DOHH2 (cell line): ENCODE results near the gene DAPK2.

ENCODE experiments used
- H3F3A ChIP-seq: fragments of 200-600 bp; sonication (generic), shearing (Covaris generic); 2 replicates; pipeline ENCODE4 v1.6.0; 2016; ENCODE audit warnings: antibody characterized with exemption, mild to moderate bottlenecking; ENCODE audit not compliant: control insufficient read depth, insufficient read depth
- H3K27ac ChIP-seq: fragments of 200-600 bp; sonication (generic); 2 replicates; pipeline ENCODE4 v1.5.1; 2014; ENCODE audit warnings: low read depth, mild to moderate bottlenecking, low read length, moderate library complexity
- H3K27me3 ChIP-seq: fragments of 200-600 bp; sonication (generic); 2 replicates; pipeline ENCODE4 v1.6.1; 2014; ENCODE audit warnings: mild to moderate bottlenecking, low read length, mixed read lengths; ENCODE audit not compliant: control insufficient read depth
- H3K36me3 ChIP-seq: fragments of 200-600 bp; sonication (generic); 2 replicates; pipeline ENCODE4 v1.6.1; 2014; ENCODE audit warnings: mild to moderate bottlenecking, low read length, moderate library complexity, mixed read lengths; ENCODE audit not compliant: control insufficient read depth
- H3K4me1 ChIP-seq: fragments of 200-600 bp; sonication (generic); 2 replicates; pipeline ENCODE4 v1.6.1; 2014; ENCODE audit warnings: mild to moderate bottlenecking, low read length, mixed read lengths; ENCODE audit not compliant: control insufficient read depth
- H3K4me2 ChIP-seq: fragments of 200-600 bp; sonication (generic); 2 replicates; pipeline ENCODE4 v1.6.0; 2014; ENCODE audit warnings: mild to moderate bottlenecking, low read length, moderate library complexity
- H3K4me3 ChIP-seq: fragments of 200-600 bp; sonication (generic); 2 replicates; pipeline ENCODE4 v1.5.1; 2014; ENCODE audit warnings: mild to moderate bottlenecking, low read length, mixed read lengths
- H3K79me2 ChIP-seq: fragments of 200-600 bp; sonication (generic); 2 replicates; pipeline ENCODE4 v1.6.1; 2014; ENCODE audit warnings: mild to moderate bottlenecking, low read length, mixed read lengths; ENCODE audit not compliant: control insufficient read depth
- H3K9me2 ChIP-seq: fragments of 200-600 bp; sonication (generic); replicated peaks from 2 replicates; pipeline ENCODE4 v1.6.1; 2014; ENCODE audit warnings: mild to moderate bottlenecking, low read length, mixed read lengths; ENCODE audit not compliant: control insufficient read depth
- H3K9me3 ChIP-seq: fragments of 200-600 bp; sonication (generic); 2 replicates; pipeline ENCODE4 v1.6.1; 2014; ENCODE audit warnings: antibody characterized with exemption, low read length, mixed read lengths; ENCODE audit not compliant: control insufficient read depth, insufficient read depth
- H4K20me1 ChIP-seq: fragments of 200-600 bp; sonication (generic); 2 replicates; pipeline ENCODE4 v1.6.0; 2014; ENCODE audit warnings: low read depth, mild to moderate bottlenecking, antibody characterized with exemption, low read length, moderate library complexity; ENCODE audit not compliant: control insufficient read depth, insufficient read depth
- EZH2phosphoT487 ChIP-seq: fragments of 200-600 bp; sonication (generic); IDR thresholded peaks from 2 replicates; pipeline ENCODE4 v1.6.1; 2017; ENCODE audit warnings: borderline replicate concordance, mild to moderate bottlenecking, antibody characterized with exemption, low read length, moderate library complexity, mixed read lengths
- TF ChIP-seq, protein P1 (sequence below): fragments of 200-600 bp; sonication (generic); IDR thresholded peaks from one replicate; pipeline ENCODE4 v1.5.1; 2014; ENCODE audit warnings: antibody characterized with exemption, mild to moderate bottlenecking, low read depth, low read length; ENCODE audit not compliant: poor library complexity, severe bottlenecking

Gene DAPK2

DNA sequence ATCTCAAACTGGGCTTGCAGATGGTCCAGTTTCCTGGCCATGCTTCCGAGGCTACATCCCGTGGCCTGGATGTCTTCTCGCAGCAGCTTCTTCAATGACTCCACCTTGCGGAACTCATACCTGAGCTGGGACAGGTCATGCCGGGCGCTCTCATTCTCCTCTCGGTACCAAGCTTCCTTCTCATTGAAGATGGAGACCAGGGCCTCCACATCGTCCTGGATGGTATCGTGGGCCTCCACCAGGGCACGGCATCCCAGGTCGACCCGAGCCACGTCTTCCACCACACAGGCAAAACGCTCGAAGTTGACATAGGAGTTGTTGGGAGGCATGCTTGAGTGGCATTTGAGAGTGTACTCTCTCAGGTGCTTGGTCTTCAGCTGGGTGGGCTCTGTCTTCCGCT lies 123.4 kb downstream of the DAPK2 start:
- H3K4me3 ChIP-seq: no peak overlapping the region
- H3K4me2 ChIP-seq: no peak overlapping the region
- no peaks in the 10 kb centered on the region for H3K79me2 ChIP-seq
- no peaks in the 10 kb centered on the region for H4K20me1 ChIP-seq
- H3K27ac ChIP-seq: no peak overlapping the region
- TF ChIP-seq, protein P1, sequence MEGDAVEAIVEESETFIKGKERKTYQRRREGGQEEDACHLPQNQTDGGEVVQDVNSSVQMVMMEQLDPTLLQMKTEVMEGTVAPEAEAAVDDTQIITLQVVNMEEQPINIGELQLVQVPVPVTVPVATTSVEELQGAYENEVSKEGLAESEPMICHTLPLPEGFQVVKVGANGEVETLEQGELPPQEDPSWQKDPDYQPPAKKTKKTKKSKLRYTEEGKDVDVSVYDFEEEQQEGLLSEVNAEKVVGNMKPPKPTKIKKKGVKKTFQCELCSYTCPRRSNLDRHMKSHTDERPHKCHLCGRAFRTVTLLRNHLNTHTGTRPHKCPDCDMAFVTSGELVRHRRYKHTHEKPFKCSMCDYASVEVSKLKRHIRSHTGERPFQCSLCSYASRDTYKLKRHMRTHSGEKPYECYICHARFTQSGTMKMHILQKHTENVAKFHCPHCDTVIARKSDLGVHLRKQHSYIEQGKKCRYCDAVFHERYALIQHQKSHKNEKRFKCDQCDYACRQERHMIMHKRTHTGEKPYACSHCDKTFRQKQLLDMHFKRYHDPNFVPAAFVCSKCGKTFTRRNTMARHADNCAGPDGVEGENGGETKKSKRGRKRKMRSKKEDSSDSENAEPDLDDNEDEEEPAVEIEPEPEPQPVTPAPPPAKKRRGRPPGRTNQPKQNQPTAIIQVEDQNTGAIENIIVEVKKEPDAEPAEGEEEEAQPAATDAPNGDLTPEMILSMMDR: no peak
- no peak for TF ChIP-seq EZH2phosphoT487
- H3K36me3 ChIP-seq: no peaks in the 10 kb centered on the region
- H3K9me2 ChIP-seq: no peaks in the 10 kb centered on the region
- peaks cover 9% of the 10 kb centered on the region for H3K4me1 ChIP-seq
- no peaks in the 10 kb centered on the region for H3K9me3 ChIP-seq
- H3K27me3 ChIP-seq: peaks cover 11% of the 10 kb centered on the region; the same call in 1 of the 2 replicates
- no peaks in the 10 kb centered on the region for H3F3A ChIP-seq

DNA sequence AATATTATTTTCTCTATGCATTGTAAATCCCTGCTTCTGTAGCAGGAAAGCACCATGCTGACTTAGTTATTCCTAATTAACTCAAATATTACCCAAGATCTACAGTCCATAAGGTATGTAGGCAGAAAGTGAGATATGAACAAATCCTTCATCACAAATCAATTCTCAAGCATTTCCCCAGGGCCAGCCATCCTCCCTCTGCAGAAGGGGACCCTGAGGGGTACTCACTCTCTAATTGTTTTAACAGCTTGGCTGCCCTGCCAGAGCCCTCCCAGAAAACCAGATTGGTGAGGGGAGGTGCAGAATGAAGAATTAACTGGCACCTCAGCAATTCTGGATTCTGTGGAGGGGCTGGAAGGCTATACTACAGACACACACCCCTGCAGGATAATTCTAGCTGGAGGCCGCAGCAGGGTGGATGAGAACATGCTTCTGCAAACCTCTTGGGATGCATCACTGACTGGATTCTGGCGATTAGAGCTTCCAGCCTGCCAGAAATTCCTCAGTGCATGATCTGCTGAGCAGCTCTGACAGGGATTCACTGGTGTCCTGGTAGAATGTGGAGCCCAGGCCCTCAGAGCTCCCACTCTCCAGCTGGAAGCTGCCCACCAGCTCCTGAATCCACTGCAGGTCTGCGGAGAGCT lies 123.9 kb downstream of the DAPK2 start:
- H4K20me1 ChIP-seq: no peaks in the 10 kb centered on the region
- H3K9me2 ChIP-seq: no peaks in the 10 kb centered on the region
- TF ChIP-seq EZH2phosphoT487: no peak
- TF ChIP-seq, protein P1: no peak
- no peaks in the 10 kb centered on the region for H3K36me3 ChIP-seq
- H3K9me3 ChIP-seq: no peaks in the 10 kb centered on the region
- H3K79me2 ChIP-seq: no peaks in the 10 kb centered on the region
- peaks cover 7% of the 10 kb centered on the region; the same call in 1 of the 2 replicates for H3K27me3 ChIP-seq
- H3K4me3 ChIP-seq: no peak overlapping the region
- H3F3A ChIP-seq: no peaks in the 10 kb centered on the region
- peaks cover 9% of the 10 kb centered on the region for H3K4me1 ChIP-seq
- H3K27ac ChIP-seq: no peak overlapping the region
- no peak overlapping the region for H3K4me2 ChIP-seq

DNA sequence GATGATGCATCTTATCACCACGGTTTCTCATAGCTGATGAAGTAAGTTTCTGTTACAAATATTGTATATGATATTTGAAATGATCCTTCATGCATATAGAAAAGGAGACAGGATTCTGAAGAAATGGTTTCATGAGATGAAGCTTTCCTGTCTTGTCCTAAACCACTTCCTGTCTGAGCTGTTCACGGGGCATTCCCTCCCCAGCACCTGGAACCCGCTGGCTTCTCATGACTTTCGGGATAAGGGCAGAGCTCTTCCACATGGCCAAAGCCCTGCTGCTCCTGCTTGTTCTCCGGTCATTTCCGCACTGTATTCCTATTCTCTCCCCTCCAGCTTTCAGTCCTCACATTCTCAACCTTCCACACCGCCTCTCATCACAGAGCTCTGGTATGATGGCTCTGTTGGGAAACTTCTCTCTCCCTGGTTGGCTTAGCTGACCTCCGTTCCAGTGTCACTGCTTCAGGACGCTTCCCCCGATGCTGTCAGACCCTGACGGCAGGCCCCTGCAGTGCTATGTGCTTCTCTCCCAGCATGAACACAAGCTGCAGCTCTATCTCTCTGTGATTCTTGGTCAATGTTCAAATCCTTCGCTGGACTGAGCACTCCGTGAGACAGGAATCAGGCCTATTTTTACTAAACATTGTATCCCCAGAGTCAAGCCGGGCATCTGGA lies 125.6 kb downstream of the DAPK2 start:
- TF ChIP-seq, protein P1: no peak
- no peak for TF ChIP-seq EZH2phosphoT487
- Histone ChIP-seq H4K20me1 (no peaks in the 10 kb centered on the region), H3K4me1 (peaks cover 9% of the 10 kb centered on the region), H3K27me3 (no peaks in the 10 kb centered on the region), H3K79me2 (no peaks in the 10 kb centered on the region), H3K4me3 (no peak overlapping the region), H3F3A (no peaks in the 10 kb centered on the region), H3K9me2 (no peaks in the 10 kb centered on the region), H3K27ac (no peak overlapping the region), H3K36me3 (no peaks in the 10 kb centered on the region), H3K4me2 (peak overlapping the region; percentile 36), H3K9me3 (no peaks in the 10 kb centered on the region)
